ENCODE results near the gene UNC13A.

The UNC13A gene

GRCh38 chr19:17687857-17688784 is at the start of gene UNC13A:
Gene UNC13A (minus strand): TSS chr19:17688354. CDS start chr19:17688199, 155 bp downstream.
- peak; percentile 76 for DNase-seq

GRCh38 chr19:17737690-17738153 is 49.6 kb upstream of the UNC13A start:
- DNase-seq: no peak

GRCh38 chr19:17735410-17735809 is 47.3 kb upstream of the UNC13A start:
- DNase-seq: no peak

- DNase-seq: no peak
Measured at GRCh38 chr19:17734146-17734545, 46.0 kb upstream of the UNC13A start.

- DNase-seq: no peak
Measured at GRCh38 chr19:17733127-17733526, 45.0 kb upstream of the UNC13A start.

GRCh38 chr19:17727843-17728242 is 39.7 kb upstream of the UNC13A start:
- DNase-seq: no peak

- no peak for DNase-seq
Measured at GRCh38 chr19:17726964-17727773, 39.0 kb upstream of the UNC13A start.

- no peak for DNase-seq
Measured at GRCh38 chr19:17726136-17726741, 38.1 kb upstream of the UNC13A start.

- DNase-seq: no peak
Measured at GRCh38 chr19:17725422-17726078, 37.4 kb upstream of the UNC13A start.

- no peak for DNase-seq
Measured at GRCh38 chr19:17724655-17725054, 36.5 kb upstream of the UNC13A start.

- DNase-seq: no peak
Measured at GRCh38 chr19:17722655-17723240, 34.6 kb upstream of the UNC13A start.

GRCh38 chr19:17721821-17722220 is 33.7 kb upstream of the UNC13A start:
- DNase-seq: no peak

- DNase-seq: no peak
Measured at GRCh38 chr19:17721111-17721628, 33.0 kb upstream of the UNC13A start.

- no peak for DNase-seq
Measured at GRCh38 chr19:17720440-17720839, 32.3 kb upstream of the UNC13A start.

- DNase-seq: peak; percentile 67
Measured at GRCh38 chr19:17719730-17720400, 31.7 kb upstream of the UNC13A start.

GRCh38 chr19:17718947-17719711 is 31.0 kb upstream of the UNC13A start, which contains the start of gene MAP1S:
Gene MAP1S (plus strand): TSS chr19:17719480. CDS start chr19:17719503, 23 bp downstream.
- peak; percentile 85 for DNase-seq

- no peak for DNase-seq
Measured at GRCh38 chr19:17718550-17718946, 30.4 kb upstream of the UNC13A start.

- no peak for DNase-seq
Measured at GRCh38 chr19:17716309-17716929, 28.3 kb upstream of the UNC13A start.

GRCh38 chr19:17711851-17712250 is 23.7 kb upstream of the UNC13A start:
- no peak for DNase-seq

- peak; percentile 90 for DNase-seq
Measured at GRCh38 chr19:17706750-17707181, 18.6 kb upstream of the UNC13A start.
